ENCODE data around the gene STXBP6.

DNA sequence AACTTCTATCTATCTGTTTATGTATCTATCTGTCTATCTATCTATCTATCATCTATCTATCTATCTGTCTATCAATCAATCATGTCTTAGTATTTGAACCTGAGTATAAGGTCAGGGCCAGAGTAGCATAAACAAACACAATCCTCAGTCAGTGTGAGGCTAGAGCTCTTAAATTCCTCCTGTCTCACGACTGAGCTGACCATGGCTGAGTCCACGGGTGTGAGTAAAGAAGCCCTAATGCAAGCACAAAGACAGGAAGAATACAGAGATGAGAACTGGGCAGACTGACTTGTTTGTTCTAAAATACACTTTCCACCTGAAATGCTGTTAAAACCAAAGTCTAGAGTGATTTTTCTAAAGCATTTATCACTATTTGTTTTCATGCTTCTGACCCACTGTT, 47.2 kb upstream of the STXBP6 start:
- TF ChIP-seq, protein P1, sequence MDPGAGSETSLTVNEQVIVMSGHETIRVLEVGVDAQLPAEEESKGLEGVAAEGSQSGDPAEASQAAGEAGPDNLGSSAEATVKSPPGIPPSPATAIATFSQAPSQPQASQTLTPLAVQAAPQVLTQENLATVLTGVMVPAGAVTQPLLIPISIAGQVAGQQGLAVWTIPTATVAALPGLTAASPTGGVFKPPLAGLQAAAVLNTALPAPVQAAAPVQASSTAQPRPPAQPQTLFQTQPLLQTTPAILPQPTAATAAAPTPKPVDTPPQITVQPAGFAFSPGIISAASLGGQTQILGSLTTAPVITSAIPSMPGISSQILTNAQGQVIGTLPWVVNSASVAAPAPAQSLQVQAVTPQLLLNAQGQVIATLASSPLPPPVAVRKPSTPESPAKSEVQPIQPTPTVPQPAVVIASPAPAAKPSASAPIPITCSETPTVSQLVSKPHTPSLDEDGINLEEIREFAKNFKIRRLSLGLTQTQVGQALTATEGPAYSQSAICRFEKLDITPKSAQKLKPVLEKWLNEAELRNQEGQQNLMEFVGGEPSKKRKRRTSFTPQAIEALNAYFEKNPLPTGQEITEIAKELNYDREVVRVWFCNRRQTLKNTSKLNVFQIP (CRISPR knock-in tag; IDR thresholded peaks at IDR 0.05; ENCODE audit: borderline replicate concordance, low read depth) = no peak
- TF ChIP-seq, protein P2, sequence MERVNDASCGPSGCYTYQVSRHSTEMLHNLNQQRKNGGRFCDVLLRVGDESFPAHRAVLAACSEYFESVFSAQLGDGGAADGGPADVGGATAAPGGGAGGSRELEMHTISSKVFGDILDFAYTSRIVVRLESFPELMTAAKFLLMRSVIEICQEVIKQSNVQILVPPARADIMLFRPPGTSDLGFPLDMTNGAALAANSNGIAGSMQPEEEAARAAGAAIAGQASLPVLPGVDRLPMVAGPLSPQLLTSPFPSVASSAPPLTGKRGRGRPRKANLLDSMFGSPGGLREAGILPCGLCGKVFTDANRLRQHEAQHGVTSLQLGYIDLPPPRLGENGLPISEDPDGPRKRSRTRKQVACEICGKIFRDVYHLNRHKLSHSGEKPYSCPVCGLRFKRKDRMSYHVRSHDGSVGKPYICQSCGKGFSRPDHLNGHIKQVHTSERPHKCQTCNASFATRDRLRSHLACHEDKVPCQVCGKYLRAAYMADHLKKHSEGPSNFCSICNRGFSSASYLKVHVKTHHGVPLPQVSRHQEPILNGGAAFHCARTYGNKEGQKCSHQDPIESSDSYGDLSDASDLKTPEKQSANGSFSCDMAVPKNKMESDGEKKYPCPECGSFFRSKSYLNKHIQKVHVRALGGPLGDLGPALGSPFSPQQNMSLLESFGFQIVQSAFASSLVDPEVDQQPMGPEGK (CRISPR knock-in tag; IDR thresholded peaks at IDR 0.05; ENCODE audit: borderline replicate concordance) = no peak
- TF ChIP-seq ZNF565 (CRISPR knock-in tag; conservative IDR thresholded peaks at IDR 0.05; ENCODE audit: low read depth) (no peak), ZFP30 (CRISPR knock-in tag; IDR thresholded peaks at IDR 0.05) (no peak), ZFP3 (CRISPR knock-in tag; IDR thresholded peaks at IDR 0.05) (no peak), ZNF70 (CRISPR knock-in tag; IDR thresholded peaks at IDR 0.05) (no peak), ARNTL (CRISPR knock-in tag; IDR thresholded peaks at IDR 0.05; ENCODE audit: borderline replicate concordance, low read depth) (no peak), TOX (CRISPR knock-in tag; IDR thresholded peaks at IDR 0.05; ENCODE audit: borderline replicate concordance) (no peak), OSR1 (CRISPR knock-in tag; IDR thresholded peaks at IDR 0.05) (no peak), SNAI2 (CRISPR knock-in tag; IDR thresholded peaks at IDR 0.05) (no peak)
- TF ChIP-seq, protein P3, sequence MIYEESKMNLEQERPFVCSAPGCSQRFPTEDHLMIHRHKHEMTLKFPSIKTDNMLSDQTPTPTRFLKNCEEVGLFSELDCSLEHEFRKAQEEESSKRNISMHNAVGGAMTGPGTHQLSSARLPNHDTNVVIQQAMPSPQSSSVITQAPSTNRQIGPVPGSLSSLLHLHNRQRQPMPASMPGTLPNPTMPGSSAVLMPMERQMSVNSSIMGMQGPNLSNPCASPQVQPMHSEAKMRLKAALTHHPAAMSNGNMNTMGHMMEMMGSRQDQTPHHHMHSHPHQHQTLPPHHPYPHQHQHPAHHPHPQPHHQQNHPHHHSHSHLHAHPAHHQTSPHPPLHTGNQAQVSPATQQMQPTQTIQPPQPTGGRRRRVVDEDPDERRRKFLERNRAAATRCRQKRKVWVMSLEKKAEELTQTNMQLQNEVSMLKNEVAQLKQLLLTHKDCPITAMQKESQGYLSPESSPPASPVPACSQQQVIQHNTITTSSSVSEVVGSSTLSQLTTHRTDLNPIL (CRISPR knock-in tag; IDR thresholded peaks at IDR 0.05; ENCODE audit: low read depth) = no peak
